ENCODE measurements around the gene KCNMB3.

DNA sequence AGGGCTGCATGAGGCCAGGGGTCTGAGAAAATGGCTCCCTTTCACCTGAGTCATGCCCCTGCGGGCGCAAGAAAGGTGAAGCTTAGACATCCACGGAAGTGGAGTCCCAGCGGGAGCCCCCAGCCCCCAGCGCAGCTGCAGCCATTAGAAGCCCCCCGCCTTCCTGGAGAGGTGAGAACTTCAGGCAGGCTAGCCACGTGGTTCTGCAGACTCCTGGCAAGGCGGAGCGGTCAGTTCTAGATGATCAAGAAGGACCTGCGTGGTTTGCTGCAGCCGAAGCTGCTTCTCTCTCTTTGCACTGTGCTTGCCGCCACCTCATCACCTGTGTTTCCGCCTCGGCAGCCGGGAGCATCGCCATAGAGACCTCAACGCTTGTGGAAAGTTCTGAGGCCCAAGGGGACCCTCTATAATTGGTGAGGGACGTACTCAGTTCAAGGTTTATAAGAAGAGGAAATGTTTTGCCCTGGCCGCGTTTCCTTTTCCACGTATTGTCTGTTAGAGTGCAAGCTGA is 15.8 kb upstream of the KCNMB3 start:
- TF ChIP-seq, protein P1, sequence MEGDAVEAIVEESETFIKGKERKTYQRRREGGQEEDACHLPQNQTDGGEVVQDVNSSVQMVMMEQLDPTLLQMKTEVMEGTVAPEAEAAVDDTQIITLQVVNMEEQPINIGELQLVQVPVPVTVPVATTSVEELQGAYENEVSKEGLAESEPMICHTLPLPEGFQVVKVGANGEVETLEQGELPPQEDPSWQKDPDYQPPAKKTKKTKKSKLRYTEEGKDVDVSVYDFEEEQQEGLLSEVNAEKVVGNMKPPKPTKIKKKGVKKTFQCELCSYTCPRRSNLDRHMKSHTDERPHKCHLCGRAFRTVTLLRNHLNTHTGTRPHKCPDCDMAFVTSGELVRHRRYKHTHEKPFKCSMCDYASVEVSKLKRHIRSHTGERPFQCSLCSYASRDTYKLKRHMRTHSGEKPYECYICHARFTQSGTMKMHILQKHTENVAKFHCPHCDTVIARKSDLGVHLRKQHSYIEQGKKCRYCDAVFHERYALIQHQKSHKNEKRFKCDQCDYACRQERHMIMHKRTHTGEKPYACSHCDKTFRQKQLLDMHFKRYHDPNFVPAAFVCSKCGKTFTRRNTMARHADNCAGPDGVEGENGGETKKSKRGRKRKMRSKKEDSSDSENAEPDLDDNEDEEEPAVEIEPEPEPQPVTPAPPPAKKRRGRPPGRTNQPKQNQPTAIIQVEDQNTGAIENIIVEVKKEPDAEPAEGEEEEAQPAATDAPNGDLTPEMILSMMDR (IDR thresholded peaks at IDR 0.05): no peak
- TF ChIP-seq POLR2A (IDR thresholded peaks at IDR 0.05): no peak
